ENCODE measurements around the gene EFHC2. TPM values are rescaled to one million over a fixed set of nuclear protein-coding genes. Genes with fewer than 3 reads are reported as not detected.
"Not testable (repeated sequence)": the region's sequence is repeated elsewhere in the genome, so short reads cannot be mapped to it uniquely, and the experiment has no call there.

EFHC2 gene
- total RNA-seq, 1 experiment from 2014 or later = not detected

GRCh38 chrX:44235534-44235933 lies 107.9 kb downstream of the EFHC2 start:
- no peak for DNase-seq (ENCODE audit: extremely low read depth, low read depth)

GRCh38 chrX:44234541-44234940 lies 108.9 kb downstream of the EFHC2 start:
- DNase-seq (ENCODE audit: extremely low read depth, low read depth) = no peak

GRCh38 chrX:44234116-44234515 lies 109.4 kb downstream of the EFHC2 start:
- no peak for DNase-seq (ENCODE audit: extremely low read depth, low read depth)

- DNase-seq (ENCODE audit: extremely low read depth, low read depth) = no peak
Measured at GRCh38 chrX:44232081-44232480, 111.4 kb downstream of the EFHC2 start.

GRCh38 chrX:44228621-44229020 lies 114.9 kb downstream of the EFHC2 start:
- DNase-seq (ENCODE audit: extremely low read depth, low read depth) = no peak

- DNase-seq (ENCODE audit: extremely low read depth, low read depth) = no peak
Measured at GRCh38 chrX:44227991-44228390, 115.5 kb downstream of the EFHC2 start.

GRCh38 chrX:44225667-44226066 lies 117.8 kb downstream of the EFHC2 start:
- no peak for DNase-seq (ENCODE audit: extremely low read depth, low read depth)

- no peak for DNase-seq (ENCODE audit: extremely low read depth, low read depth)
Measured at GRCh38 chrX:44224760-44225159, 118.7 kb downstream of the EFHC2 start.

GRCh38 chrX:44223150-44223549 lies 120.3 kb downstream of the EFHC2 start:
- no peak for DNase-seq (ENCODE audit: extremely low read depth, low read depth)

- DNase-seq (ENCODE audit: extremely low read depth, low read depth) = no peak
Measured at GRCh38 chrX:44218465-44218864, 125.0 kb downstream of the EFHC2 start.

- no peak for DNase-seq (ENCODE audit: extremely low read depth, low read depth)
Measured at GRCh38 chrX:44216171-44216570, 127.3 kb downstream of the EFHC2 start.

- no peak for DNase-seq (ENCODE audit: extremely low read depth, low read depth)
Measured at GRCh38 chrX:44203791-44204190, 139.7 kb downstream of the EFHC2 start.

- DNase-seq (ENCODE audit: extremely low read depth, low read depth) = no peak
Measured at GRCh38 chrX:44202596-44202995, 140.9 kb downstream of the EFHC2 start.

GRCh38 chrX:44189116-44189515 lies 154.4 kb downstream of the EFHC2 start:
- no peak for DNase-seq (ENCODE audit: extremely low read depth, low read depth)

GRCh38 chrX:44187915-44188314 lies 155.6 kb downstream of the EFHC2 start:
- not testable (repeated sequence) for DNase-seq (ENCODE audit: extremely low read depth, low read depth)

- no peak for DNase-seq (ENCODE audit: extremely low read depth, low read depth)
Measured at GRCh38 chrX:44183329-44183728, 160.1 kb downstream of the EFHC2 start.

- no peak for DNase-seq (ENCODE audit: extremely low read depth, low read depth)
Measured at GRCh38 chrX:44178274-44179053, 165.0 kb downstream of the EFHC2 start.

- DNase-seq (ENCODE audit: extremely low read depth, low read depth) = no peak
Measured at GRCh38 chrX:44175455-44175854, 168.0 kb downstream of the EFHC2 start.

GRCh38 chrX:44174061-44174460 lies 169.4 kb downstream of the EFHC2 start:
- no peak for DNase-seq (ENCODE audit: extremely low read depth, low read depth)

- DNase-seq (ENCODE audit: extremely low read depth, low read depth) = no peak
Measured at GRCh38 chrX:44173219-44173618, 170.3 kb downstream of the EFHC2 start.

- no peak for DNase-seq (ENCODE audit: extremely low read depth, low read depth)
Measured at GRCh38 chrX:44167116-44167515, 176.4 kb downstream of the EFHC2 start.

GRCh38 chrX:44162964-44163475 lies 180.5 kb downstream of the EFHC2 start:
- no peak for DNase-seq (ENCODE audit: extremely low read depth, low read depth)

- no peak for DNase-seq (ENCODE audit: extremely low read depth, low read depth)
Measured at GRCh38 chrX:44157858-44158257, 185.6 kb downstream of the EFHC2 start.

Data from NCI-H460 (cell line).